Stimulated activated naive CD4-positive, alpha-beta T cell (primary cell): ENCODE results near the gene GNAO1.

Experiments
- DNase-seq, 6 experiments: peaks; one replicate each; lab custom pipeline; 2025; lab: John Stamatoyannopoulos, UW

Gene GNAO1

GRCh38 chr16:56289862-56290261 is 98.6 kb downstream of the GNAO1 start:
- no peak for DNase-seq

- no peak for DNase-seq
Measured at GRCh38 chr16:56294014-56294413, 102.7 kb downstream of the GNAO1 start.

GRCh38 chr16:56294579-56294978 is 103.3 kb downstream of the GNAO1 start:
- no peak for DNase-seq

GRCh38 chr16:56295059-56295665 is 103.9 kb downstream of the GNAO1 start:
- DNase-seq, result no peak

- no peak for DNase-seq
Measured at GRCh38 chr16:56295739-56296527, 104.6 kb downstream of the GNAO1 start.

- DNase-seq, result no peak
Measured at GRCh38 chr16:56297684-56298083, 106.4 kb downstream of the GNAO1 start.

GRCh38 chr16:56298116-56298515 is 106.8 kb downstream of the GNAO1 start:
- DNase-seq, result no peak

- DNase-seq, result no peak
Measured at GRCh38 chr16:56298948-56299596, 107.8 kb downstream of the GNAO1 start.

GRCh38 chr16:56300242-56300623 is 108.9 kb downstream of the GNAO1 start:
- DNase-seq, result no peak

GRCh38 chr16:56300891-56301850 is 109.9 kb downstream of the GNAO1 start:
- DNase-seq, result no peak

GRCh38 chr16:56302506-56302905 is 111.2 kb downstream of the GNAO1 start:
- DNase-seq, result no peak

- DNase-seq, result no peak
Measured at GRCh38 chr16:56303066-56303715, 111.9 kb downstream of the GNAO1 start.

- DNase-seq, result no peak
Measured at GRCh38 chr16:56303880-56304279, 112.6 kb downstream of the GNAO1 start.

- no peak for DNase-seq
Measured at GRCh38 chr16:56305956-56306565, 114.8 kb downstream of the GNAO1 start.

GRCh38 chr16:56306690-56307533 is 115.6 kb downstream of the GNAO1 start:
- no peak for DNase-seq

- no peak for DNase-seq
Measured at GRCh38 chr16:56307534-56307873, 116.2 kb downstream of the GNAO1 start.

- DNase-seq, result no peak
Measured at GRCh38 chr16:56309008-56309407, 117.7 kb downstream of the GNAO1 start.

GRCh38 chr16:56310690-56311089 is 119.4 kb downstream of the GNAO1 start:
- no peak for DNase-seq

- no peak for DNase-seq
Measured at GRCh38 chr16:56311208-56312027, 120.1 kb downstream of the GNAO1 start.

- no peak for DNase-seq
Measured at GRCh38 chr16:56312028-56312300, 120.7 kb downstream of the GNAO1 start.
